Omental fat pad (tissue), 4 donors: ENCODE results near the gene C10orf105. TPM values are rescaled to one million over a fixed set of nuclear protein-coding genes. Genes with fewer than 3 reads are reported as not detected.
A peak's percentile ranks its signal among the peaks of the same experiment; 100 is the strongest.

Experiments used
- ATAC-seq: fragments of 150-250 bp; one replicate; pipeline ENCODE4 v1.9.1; 2016; ENCODE audit warnings: mild to moderate bottlenecking, moderate library complexity; ENCODE audit not compliant: low FRiP score
- DNase-seq: peaks from one replicate; pipeline ENCODE4 v3.0.0-alpha.2; 2019; ENCODE audit warnings: low spot score
- CTCF ChIP-seq, 3 donors: fragments of 450-650 bp; IDR thresholded peaks; one replicate each; pipeline ENCODE4 v1.5.1; 2016 to 2017; ENCODE audit warnings: antibody characterized with exemption in 3 of 3, mild to moderate bottlenecking in 3 of 3, moderate library complexity in 2 of 3
- total RNA-seq, 4 donors: library from RNA; depleted of rRNA; stranded (reverse); fragments of >200 nt; gene quantifications; one replicate each; pipeline ENCODE4 v1.1.0, GENCODE V29; 2016

C10orf105 gene
- total RNA-seq, 4 donors from 2014 or later, result 0.16 to 0.56 (median 0.31) TPM

- ATAC-seq (no peak), DNase-seq (no peak)
- TF ChIP-seq CTCF (IDR thresholded peaks at IDR 0.05), result no peak
Measured at GRCh38 chr10:71727105-71727737, 7.6 kb upstream of the C10orf105 start.

GRCh38 chr10:71726580-71727104, 7.1 kb upstream of the C10orf105 start:
- ATAC-seq (no peak), DNase-seq (no peak)

GRCh38 chr10:71725998-71726579, 6.5 kb upstream of the C10orf105 start:
- no peak for TF ChIP-seq CTCF (IDR thresholded peaks at IDR 0.05)
- ATAC-seq (peak; percentile 34), DNase-seq (no peak)

More at GRCh38 chr10:71726580-71727104, 7.1 kb upstream of the C10orf105 start:
- TF ChIP-seq CTCF (IDR thresholded peaks at IDR 0.05), result no peak

- TF ChIP-seq CTCF (IDR thresholded peaks at IDR 0.05), result no peak
- ATAC-seq, result no peak
- no peak for DNase-seq
Measured at GRCh38 chr10:71725249-71725648, 5.7 kb upstream of the C10orf105 start.

GRCh38 chr10:71724539-71724938, 5.0 kb upstream of the C10orf105 start:
- ATAC-seq (no peak), DNase-seq (no peak)
- TF ChIP-seq CTCF (IDR thresholded peaks at IDR 0.05), result no peak

GRCh38 chr10:71723311-71723710, 3.7 kb upstream of the C10orf105 start:
- ATAC-seq, result no peak
- DNase-seq, result no peak
- no peak for TF ChIP-seq CTCF (IDR thresholded peaks at IDR 0.05)

- TF ChIP-seq CTCF (IDR thresholded peaks at IDR 0.05), result no peak
- DNase-seq (no peak), ATAC-seq (no peak)
Measured at GRCh38 chr10:71722849-71723248, 3.3 kb upstream of the C10orf105 start.
